Panc1 (cell line): Measurements from ENCODE around the gene MMP17.

Experiments used
- POLR2AphosphoS5 ChIP-seq: IDR thresholded peaks from 2 replicates; pipeline ENCODE4 v1.6.1; 2012; ENCODE audit warnings: mild to moderate bottlenecking, low read depth, low read length, moderate library complexity
- SIN3A ChIP-seq: IDR thresholded peaks from 2 replicates; pipeline ENCODE4 v1.6.1; 2012; ENCODE audit warnings: low read depth, mild to moderate bottlenecking, low read length, moderate library complexity, borderline replicate concordance; ENCODE audit not compliant: insufficient read depth
- TCF7L2 ChIP-seq: IDR thresholded peaks from 2 replicates; pipeline ENCODE4 v1.6.1; 2011; ENCODE audit warnings: mild to moderate bottlenecking, low read depth, low read length, inconsistent platforms
- TF ChIP-seq, protein P1 (sequence below): fragments of 450-650 bp; IDR thresholded peaks from 2 replicates; pipeline ENCODE4 v1.5.1; 2017; ENCODE audit warnings: mild to moderate bottlenecking
- TF ChIP-seq, protein P2 (sequence below), 2 experiments: IDR thresholded peaks; 2 replicates each; pipeline ENCODE4 v1.6.1; 2011 to 2012; ENCODE audit warnings: low read depth in 2 of 2, control low read depth in 1 of 2, low read length in 1 of 2, mild to moderate bottlenecking in 1 of 2, moderate library complexity in 1 of 2; ENCODE audit not compliant: insufficient read depth in 1 of 2

DNA sequence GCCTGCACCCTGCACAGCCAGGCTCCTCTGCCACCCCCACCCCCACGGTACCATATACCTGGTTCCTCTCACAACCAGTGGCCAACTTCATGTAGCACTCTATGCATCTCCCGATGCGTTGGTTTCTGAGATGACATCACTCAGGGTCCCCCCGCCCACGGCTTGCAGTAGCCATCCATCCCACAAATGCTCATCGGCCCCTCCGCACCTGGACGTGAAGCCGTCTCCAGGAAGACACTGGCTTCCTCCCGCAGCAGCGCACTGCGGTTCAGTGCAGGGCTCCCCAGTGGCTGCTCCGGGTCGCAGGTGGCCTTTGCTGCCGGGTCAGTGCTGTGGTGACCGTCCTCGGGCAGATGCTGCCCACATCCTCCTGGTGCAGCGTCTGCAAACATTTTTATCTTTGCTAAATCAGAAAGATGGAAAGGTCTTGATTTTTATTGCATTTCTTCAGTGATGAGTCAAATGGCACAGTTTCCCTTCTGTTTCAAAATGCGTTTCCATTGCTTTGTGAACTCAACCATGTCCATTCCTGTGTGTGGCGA lies 27.5 kb upstream of the MMP17 start:
- TF ChIP-seq, protein P1, sequence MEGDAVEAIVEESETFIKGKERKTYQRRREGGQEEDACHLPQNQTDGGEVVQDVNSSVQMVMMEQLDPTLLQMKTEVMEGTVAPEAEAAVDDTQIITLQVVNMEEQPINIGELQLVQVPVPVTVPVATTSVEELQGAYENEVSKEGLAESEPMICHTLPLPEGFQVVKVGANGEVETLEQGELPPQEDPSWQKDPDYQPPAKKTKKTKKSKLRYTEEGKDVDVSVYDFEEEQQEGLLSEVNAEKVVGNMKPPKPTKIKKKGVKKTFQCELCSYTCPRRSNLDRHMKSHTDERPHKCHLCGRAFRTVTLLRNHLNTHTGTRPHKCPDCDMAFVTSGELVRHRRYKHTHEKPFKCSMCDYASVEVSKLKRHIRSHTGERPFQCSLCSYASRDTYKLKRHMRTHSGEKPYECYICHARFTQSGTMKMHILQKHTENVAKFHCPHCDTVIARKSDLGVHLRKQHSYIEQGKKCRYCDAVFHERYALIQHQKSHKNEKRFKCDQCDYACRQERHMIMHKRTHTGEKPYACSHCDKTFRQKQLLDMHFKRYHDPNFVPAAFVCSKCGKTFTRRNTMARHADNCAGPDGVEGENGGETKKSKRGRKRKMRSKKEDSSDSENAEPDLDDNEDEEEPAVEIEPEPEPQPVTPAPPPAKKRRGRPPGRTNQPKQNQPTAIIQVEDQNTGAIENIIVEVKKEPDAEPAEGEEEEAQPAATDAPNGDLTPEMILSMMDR, result no peak
- no peak for TF ChIP-seq TCF7L2
- TF ChIP-seq POLR2AphosphoS5, result no peak
- TF ChIP-seq SIN3A, result no peak
- TF ChIP-seq, protein P2, sequence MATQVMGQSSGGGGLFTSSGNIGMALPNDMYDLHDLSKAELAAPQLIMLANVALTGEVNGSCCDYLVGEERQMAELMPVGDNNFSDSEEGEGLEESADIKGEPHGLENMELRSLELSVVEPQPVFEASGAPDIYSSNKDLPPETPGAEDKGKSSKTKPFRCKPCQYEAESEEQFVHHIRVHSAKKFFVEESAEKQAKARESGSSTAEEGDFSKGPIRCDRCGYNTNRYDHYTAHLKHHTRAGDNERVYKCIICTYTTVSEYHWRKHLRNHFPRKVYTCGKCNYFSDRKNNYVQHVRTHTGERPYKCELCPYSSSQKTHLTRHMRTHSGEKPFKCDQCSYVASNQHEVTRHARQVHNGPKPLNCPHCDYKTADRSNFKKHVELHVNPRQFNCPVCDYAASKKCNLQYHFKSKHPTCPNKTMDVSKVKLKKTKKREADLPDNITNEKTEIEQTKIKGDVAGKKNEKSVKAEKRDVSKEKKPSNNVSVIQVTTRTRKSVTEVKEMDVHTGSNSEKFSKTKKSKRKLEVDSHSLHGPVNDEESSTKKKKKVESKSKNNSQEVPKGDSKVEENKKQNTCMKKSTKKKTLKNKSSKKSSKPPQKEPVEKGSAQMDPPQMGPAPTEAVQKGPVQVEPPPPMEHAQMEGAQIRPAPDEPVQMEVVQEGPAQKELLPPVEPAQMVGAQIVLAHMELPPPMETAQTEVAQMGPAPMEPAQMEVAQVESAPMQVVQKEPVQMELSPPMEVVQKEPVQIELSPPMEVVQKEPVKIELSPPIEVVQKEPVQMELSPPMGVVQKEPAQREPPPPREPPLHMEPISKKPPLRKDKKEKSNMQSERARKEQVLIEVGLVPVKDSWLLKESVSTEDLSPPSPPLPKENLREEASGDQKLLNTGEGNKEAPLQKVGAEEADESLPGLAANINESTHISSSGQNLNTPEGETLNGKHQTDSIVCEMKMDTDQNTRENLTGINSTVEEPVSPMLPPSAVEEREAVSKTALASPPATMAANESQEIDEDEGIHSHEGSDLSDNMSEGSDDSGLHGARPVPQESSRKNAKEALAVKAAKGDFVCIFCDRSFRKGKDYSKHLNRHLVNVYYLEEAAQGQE (IDR thresholded peaks at IDR 0.05; ENCODE audit: insufficient read depth in 1 of 2, low read depth in 2 of 2, low read length in 1 of 2), result no peak
